Measurements from ENCODE around the gene COL7A1. TPM values are rescaled to one million over a fixed set of nuclear protein-coding genes. Genes with fewer than 3 reads are reported as not detected.

Gene COL7A1
- total RNA-seq, 5 donors from 2014 or later (not counting 1 experiment from before 2014, with no cell fraction given), result 0.33 to 2.3 (median 1.3) TPM

- H3K36me3 ChIP-seq (ENCODE audit: control insufficient read depth in 2 of 2, extremely low read depth in 1 of 2, insufficient read depth in 1 of 2, low read length in 1 of 2), result no peaks in the 10 kb centered on the region
- Mint-ChIP-seq H3K27ac (peak overlapping the region; percentile 80 to 86), H3K36me3 (no peaks in the 10 kb centered on the region), H3K4me3 (peak overlapping the region in 2 of 3 donors; percentile 57 to 66), H3K4me1 (peaks cover 71 to 82% (median 79%) of the 10 kb centered on the region in 3 donors), H3K9me3 (no peaks in the 10 kb centered on the region), H3K27me3 (no peaks in the 10 kb centered on the region)
- ChIA-PET CTCF (no interaction called here), POLR2A (no interaction called here)
- peak overlapping the region; percentile 49 for H3K27ac ChIP-seq (ENCODE audit: low read length)
- ATAC-seq (replicated peaks in 1 of 4), result peak in 3 of 4 experiments; percentile 33 to 44 (median 41)
- peaks cover 59 to 73% of the 10 kb centered on the region in 2 experiments for H3K4me1 ChIP-seq (ENCODE audit: control insufficient read depth in 1 of 2, extremely low read depth in 1 of 2, insufficient read depth in 2 of 2, low read length in 2 of 2)
- 26% methylated on average over 6 of the region's 8 CpGs for WGBS (ENCODE audit: insufficient coverage)
- peak overlapping the region in 1 of 2 donors; percentile 25 for H3K4me3 ChIP-seq (ENCODE audit: control insufficient read depth in 1 of 2, extremely low read depth in 1 of 2, low read length in 1 of 2)
- no peaks in the 10 kb centered on the region for H3K9me3 ChIP-seq
- DNase-seq, result peak in 1 of 35 experiments; percentile 32
- H3K27me3 ChIP-seq (replicated peaks in 1 of 2; ENCODE audit: control insufficient read depth in 2 of 2, extremely low read depth in 1 of 2, insufficient read depth in 2 of 2, low read length in 1 of 2), result no peaks in the 10 kb centered on the region
Measured at GRCh38 chr3:48516571-48516970, 78.6 kb downstream of the COL7A1 start.

GRCh38 chr3:48514431-48515227 lies 80.5 kb downstream of the COL7A1 start:
- Histone ChIP-seq H3K9me3 (no peaks in the 10 kb centered on the region), H3K27me3 (replicated peaks in 1 of 2; ENCODE audit: control insufficient read depth in 2 of 2, extremely low read depth in 1 of 2, insufficient read depth in 2 of 2, low read length in 1 of 2) (no peaks in the 10 kb centered on the region), H3K27ac (ENCODE audit: low read length) (no peak overlapping the region), H3K4me1 (ENCODE audit: control insufficient read depth in 1 of 2, extremely low read depth in 1 of 2, insufficient read depth in 2 of 2, low read length in 2 of 2) (peaks cover 57 to 65% of the 10 kb centered on the region in 2 experiments), H3K36me3 (ENCODE audit: control insufficient read depth in 2 of 2, extremely low read depth in 1 of 2, insufficient read depth in 1 of 2, low read length in 1 of 2) (no peaks in the 10 kb centered on the region), H3K4me3 (ENCODE audit: control insufficient read depth in 1 of 2, extremely low read depth in 1 of 2, low read length in 1 of 2) (peak overlapping the region; percentile 14 to 25)
- ATAC-seq (replicated peaks in 1 of 4) (peak; percentile 73 to 82 (median 74)), DNase-seq (peak in 8 of 35 experiments; percentile 19 to 53 (median 26))
- Mint-ChIP-seq H3K27ac (peak overlapping the region; percentile 77 to 85), H3K9me3 (no peaks in the 10 kb centered on the region), H3K36me3 (no peaks in the 10 kb centered on the region), H3K4me3 (peak overlapping the region; percentile 25 to 63 (median 31)), H3K27me3 (no peaks in the 10 kb centered on the region), H3K4me1 (peaks cover 67 to 79% (median 77%) of the 10 kb centered on the region in 3 donors)
- ChIA-PET CTCF (interaction anchor here in 1 of 2 donors (0.9 kb wide), 1 partner anchor 44 kb away, joined by 3 read pairs; no protein-coding TSS in a partner anchor), POLR2A (no interaction called here)
- WGBS (ENCODE audit: insufficient coverage), result 0% methylated on average over 1 of the region's 8 CpGs

Other genes with a start within 250 kb of the COL7A1 start
- not detected for gene FBXW12, start 223.1 kb downstream of the COL7A1 start, total RNA-seq
- gene PLXNB1, start 165.2 kb downstream of the COL7A1 start, total RNA-seq, result 1 to 10 TPM; 2.5 to 6.9 (median 5.9) TPM
- 1 to 10 TPM; 5.0 to 7.9 (median 6.4) TPM for gene CCDC51, start 155.2 kb downstream of the COL7A1 start, total RNA-seq
- 100 to 1,000 TPM; 216 to 245 (median 229) TPM for gene TMA7, start 155.1 kb downstream of the COL7A1 start, total RNA-seq
- gene ATRIP, start 148.6 kb downstream of the COL7A1 start, total RNA-seq, result 10 to 100 TPM in 3 of 5 donors, 1 to 10 TPM in 2; 7.8 to 14.9 (median 12.8) TPM
- gene SHISA5, start 91.2 kb downstream of the COL7A1 start, total RNA-seq, result 100 to 1,000 TPM; 156 to 258 (median 217) TPM
- gene PFKFB4, start 38.5 kb downstream of the COL7A1 start, total RNA-seq, result 1 to 10 TPM; 1.8 to 4.2 (median 2.4) TPM
- under 1 TPM in 1 of 5 donors, not detected in 4; 0.16 TPM for gene UCN2, start 31.5 kb downstream of the COL7A1 start, total RNA-seq
- 100 to 1,000 TPM in 2 of 5 donors, 10 to 100 TPM in 3; 93.0 to 109 (median 98.4) TPM for gene UQCRC1, start 14.3 kb upstream of the COL7A1 start, total RNA-seq
- under 1 TPM in 1 of 5 donors, not detected in 4; 0.39 TPM for gene TMEM89, start 26.4 kb upstream of the COL7A1 start, total RNA-seq
- gene SLC26A6, start 40.1 kb upstream of the COL7A1 start, total RNA-seq, result 10 to 100 TPM; 16.2 to 36.4 (median 29.2) TPM
- 1 to 10 TPM; 5.6 to 7.4 (median 6.2) TPM for gene CELSR3, start 67.6 kb upstream of the COL7A1 start, total RNA-seq
- gene NCKIPSD, start 90.6 kb upstream of the COL7A1 start, total RNA-seq, result 10 to 100 TPM; 17.4 to 23.4 (median 20.4) TPM
- 10 to 100 TPM; 69.0 to 95.7 (median 77.6) TPM for gene IP6K2, start 121.9 kb upstream of the COL7A1 start, total RNA-seq

All from T-cell (primary cell).